ENCODE results near the gene PPP5C. TPM values are rescaled to one million over a fixed set of nuclear protein-coding genes. Genes with fewer than 3 reads are reported as not detected.
"Not testable (repeated sequence)": the region's sequence is repeated elsewhere in the genome, so short reads cannot be mapped to it uniquely, and the experiment has no call there.

Gene PPP5C

GRCh38 chr19:46435009-46435408 is 88.1 kb downstream of the PPP5C start:
- no peaks in the 10 kb centered on the region for H3K36me3 ChIP-seq (ENCODE audit: insufficient read depth, low read length)
- no peak overlapping the region for H3K9ac ChIP-seq (ENCODE audit: low read depth, low read length)
- no peaks in the 10 kb centered on the region for H3K9me3 ChIP-seq (replicated peaks; ENCODE audit: low read length)
- no peak overlapping the region for H3K4me3 ChIP-seq (ENCODE audit: low read length)
- no peak overlapping the region for H3K4me2 ChIP-seq (ENCODE audit: low read length)
- no peaks in the 10 kb centered on the region for H3K4me1 ChIP-seq (ENCODE audit: control insufficient read depth, insufficient read depth, low read length)
- H3K27me3 ChIP-seq (ENCODE audit: control insufficient read depth, insufficient read depth, low read length): peaks cover 5% of the 10 kb centered on the region

GRCh38 chr19:46435689-46436088 is 88.8 kb downstream of the PPP5C start:
- not testable (repeated sequence) for H3K4me1 ChIP-seq (ENCODE audit: control insufficient read depth, insufficient read depth, low read length); H3K9ac ChIP-seq (ENCODE audit: low read depth, low read length); H3K36me3 ChIP-seq (ENCODE audit: insufficient read depth, low read length); H3K27me3 ChIP-seq (ENCODE audit: control insufficient read depth, insufficient read depth, low read length); H3K4me2 ChIP-seq (ENCODE audit: low read length); H3K4me3 ChIP-seq (ENCODE audit: low read length); H3K9me3 ChIP-seq (replicated peaks; ENCODE audit: low read length)

Small RNA genes within 50 kb of the gene (small RNA-seq; reads per million reads assigned to genes)
- gene RNU6-924P: not detected

Measured in skeletal muscle satellite cell (primary cell).